Fibroblast of mammary gland (primary cell): ENCODE results near the gene KLLN.
"Not testable (repeated sequence)": the region's sequence is repeated elsewhere in the genome, so short reads cannot be mapped to it uniquely, and the experiment has no call there.

ENCODE experiments used
- DNase-seq: peaks from one replicate; pipeline ENCODE4 v3.0.0-alpha.2; 2010; ENCODE audit warnings: low read depth
- H3K4me3 ChIP-seq: 2 replicates; pipeline ENCODE4 v1.5.1; 2011; ENCODE audit warnings: low read depth, mild to moderate bottlenecking, low read length, moderate library complexity; ENCODE audit not compliant: control insufficient read depth
- CTCF ChIP-seq: conservative IDR thresholded peaks from 2 replicates; pipeline ENCODE4 v1.5.1; 2011; ENCODE audit warnings: low read depth, low read length, inconsistent platforms; ENCODE audit not compliant: control insufficient read depth, insufficient read depth

KLLN gene

DNA sequence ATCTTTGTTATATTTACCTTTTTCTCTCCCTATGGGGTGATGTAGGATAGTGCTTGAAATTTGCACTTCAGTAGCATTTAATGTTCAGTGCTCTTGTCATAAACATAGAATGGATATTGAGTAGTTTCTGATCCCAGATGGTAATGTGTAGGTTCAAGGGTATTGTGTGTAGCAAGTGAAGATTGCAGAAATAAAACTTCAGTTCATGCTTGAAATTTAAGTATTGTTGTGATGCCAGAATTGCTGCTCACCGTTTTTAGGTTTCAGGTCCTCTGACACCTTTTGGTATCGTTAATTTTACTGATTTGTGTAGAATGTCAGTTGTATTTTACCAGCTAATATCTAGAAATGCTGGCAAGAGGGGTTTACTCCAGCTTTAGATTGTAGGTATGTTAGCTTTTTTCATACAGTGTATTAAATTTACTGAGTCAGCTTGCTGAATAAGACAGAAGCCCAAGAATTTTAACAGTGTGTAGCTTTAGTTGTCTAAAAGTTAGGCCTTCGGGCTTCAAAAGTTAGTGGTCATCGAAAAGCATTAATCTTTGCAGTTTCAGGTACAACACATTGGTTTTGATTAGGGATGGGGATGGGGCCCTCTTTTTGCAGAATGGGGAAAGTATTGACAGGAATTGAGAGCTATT is 2.0 kb upstream of the KLLN start:
- DNase-seq = no peak
- no peak for TF ChIP-seq CTCF
- peak overlapping the region; percentile 91 for H3K4me3 ChIP-seq

DNA sequence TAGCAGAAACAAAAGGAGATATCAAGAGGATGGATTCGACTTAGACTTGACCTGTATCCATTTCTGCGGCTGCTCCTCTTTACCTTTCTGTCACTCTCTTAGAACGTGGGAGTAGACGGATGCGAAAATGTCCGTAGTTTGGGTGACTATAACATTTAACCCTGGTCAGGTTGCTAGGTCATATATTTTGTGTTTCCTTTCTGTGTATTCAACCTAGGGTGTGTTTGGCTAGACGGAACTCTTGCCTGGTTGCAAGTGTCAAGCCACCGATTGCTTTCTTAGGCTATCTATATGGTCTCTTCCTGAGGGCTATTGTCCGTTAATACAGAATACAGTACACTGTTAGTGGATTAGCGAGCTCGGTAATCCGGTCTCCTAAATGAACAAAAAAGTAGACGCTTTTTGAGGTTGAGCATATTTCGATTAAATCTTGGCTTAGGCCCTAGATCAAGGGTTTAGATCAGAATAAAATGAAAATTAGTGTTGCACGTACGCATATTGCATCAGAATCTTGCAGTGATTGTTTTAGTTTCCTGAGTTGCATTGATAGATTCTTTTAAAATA is 1.2 kb upstream of the KLLN start:
- no peak for TF ChIP-seq CTCF
- peak overlapping the region; percentile 91 for H3K4me3 ChIP-seq
- DNase-seq = no peak

- not testable (repeated sequence) for DNase-seq
- peak overlapping the region; percentile 96 for H3K4me3 ChIP-seq
Observed at GRCh38 chr10:87863951-87864495, 690 bp upstream of the KLLN start.

DNA sequence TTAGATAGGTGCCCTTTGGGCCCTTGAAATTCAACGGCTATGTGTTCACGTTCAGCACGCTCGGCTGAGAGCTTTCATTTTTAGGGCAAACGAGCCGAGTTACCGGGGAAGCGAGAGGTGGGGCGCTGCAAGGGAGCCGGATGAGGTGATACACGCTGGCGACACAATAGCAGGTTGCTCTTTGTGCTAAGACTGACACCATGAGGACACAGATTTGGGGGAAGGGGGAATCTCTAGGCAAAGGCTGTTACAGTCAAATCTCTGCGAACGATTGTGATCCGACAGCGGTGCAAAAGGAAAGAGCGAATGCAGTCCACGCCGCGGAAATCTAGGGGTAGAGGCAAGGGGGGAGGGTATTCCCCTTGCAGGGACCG is 667 bp downstream of the KLLN start:
- DNase-seq = no peak
- no peak for TF ChIP-seq CTCF
- peak overlapping the region; percentile 96 for H3K4me3 ChIP-seq

- no peak for TF ChIP-seq CTCF
- H3K4me3 ChIP-seq = peak overlapping the region; percentile 96
- DNase-seq = peak; percentile 98
Observed at GRCh38 chr10:87861953-87862678, 1.2 kb downstream of the KLLN start.

GRCh38 chr10:87861566-87861952 is 1.8 kb downstream of the KLLN start:
- peak overlapping the region; percentile 96 for H3K4me3 ChIP-seq
- TF ChIP-seq CTCF = peak; percentile 11
- peak; percentile 92 for DNase-seq

- H3K4me3 ChIP-seq = no peak overlapping the region
- no peak for TF ChIP-seq CTCF
- no peak for DNase-seq
Observed at GRCh38 chr10:87860816-87861403, 2.4 kb downstream of the KLLN start.
